Measurements from ENCODE around the gene AMH. TPM values are rescaled to one million over a fixed set of nuclear protein-coding genes. Genes with fewer than 3 reads are reported as not detected.

Gene AMH
- total RNA-seq, 1 donor from 2014 or later, result 3.6 TPM

GRCh38 chr19:2247433-2248101 lies 1.6 kb upstream of the AMH start:
- intact Hi-C loops (cut with micrococcal nuclease), result no loop called here

GRCh38 chr19:2248136-2249009 lies 750 bp upstream of the AMH start:
- intact Hi-C loops (cut with micrococcal nuclease), result no loop called here

- intact Hi-C loops (cut with micrococcal nuclease), result no loop called here
These were observed 1.0 kb downstream of the AMH start for GRCh38 chr19:2249880-2250765.

- intact Hi-C loops (cut with micrococcal nuclease), result no loop called here
These were observed 1.6 kb downstream of the AMH start for GRCh38 chr19:2250766-2251105.

- intact Hi-C loops (cut with micrococcal nuclease), result no loop called here
These were observed 2.3 kb downstream of the AMH start for GRCh38 chr19:2251106-2252054.

- intact Hi-C loops (cut with micrococcal nuclease), result no loop called here
These were observed 3.1 kb downstream of the AMH start for GRCh38 chr19:2252055-2252796.

GRCh38 chr19:2252797-2253105 lies 3.6 kb downstream of the AMH start:
- intact Hi-C loops (cut with micrococcal nuclease), result no loop called here

GRCh38 chr19:2253106-2254063 lies 4.3 kb downstream of the AMH start:
- intact Hi-C loops (cut with micrococcal nuclease), result no loop called here

GRCh38 chr19:2254064-2254872 lies 5.1 kb downstream of the AMH start:
- intact Hi-C loops (cut with micrococcal nuclease), result no loop called here

GRCh38 chr19:2255112-2255845 lies 6.2 kb downstream of the AMH start:
- intact Hi-C loops (cut with micrococcal nuclease), result no loop called here

- intact Hi-C loops (cut with micrococcal nuclease), result no loop called here
These were observed 7.0 kb downstream of the AMH start, which contains the start of gene JSRP1 for GRCh38 chr19:2255982-2256685. JSRP1 (minus strand) TSS chr19:2256417; CDS start chr19:2255314, 1,103 bp downstream.

GRCh38 chr19:2259336-2259735 lies 10.2 kb downstream of the AMH start:
- intact Hi-C loops (cut with micrococcal nuclease), result no loop called here

- intact Hi-C loops (cut with micrococcal nuclease), result loop anchor here (10.0 kb wide), 1 partner anchor 376 kb away; the partner anchor contains the start of gene ABHD17A
These were observed 11.2 kb downstream of the AMH start for GRCh38 chr19:2260341-2260805.

- intact Hi-C loops (cut with micrococcal nuclease), result loop anchor here (10.0 kb wide), 1 partner anchor 377 kb away; the partner anchor contains the start of gene ABHD17A
These were observed 12.5 kb downstream of the AMH start for GRCh38 chr19:2261438-2262172.

- intact Hi-C loops (cut with micrococcal nuclease), result loop anchor here (10.0 kb wide), 1 partner anchor 382 kb away; the partner anchor contains the start of gene ABHD17A
These were observed 17.3 kb downstream of the AMH start for GRCh38 chr19:2266183-2266993.

All from T-helper 1 cell treated with Interleukin-12 subunit alpha and Interleukin-12 subunit beta and Interleukin-4 antibody, amounts not matched to agents 30 ng/mL and 1 ng/mL, for 36 hours (primary cell).